Esophagus muscularis mucosa (tissue), 4 donors: ENCODE results near the gene COL11A2. TPM values are rescaled to one million over a fixed set of nuclear protein-coding genes. Genes with fewer than 3 reads are reported as not detected.
A peak's percentile ranks its signal among the peaks of the same experiment; 100 is the strongest.

ENCODE experiments used
- DNase-seq: peaks from one replicate; pipeline ENCODE4 v3.0.0-alpha.2; 2017; ENCODE audit errors: extremely low spot score
- H3K27ac ChIP-seq, 4 donors: fragments of 200-600 bp; sonication (generic); replicated peaks in 1 of 4; 1 replicate in 3 of 4; 2 replicates in 1 of 4; pipeline ENCODE4 v1.5.1; 2016 to 2019; ENCODE audit warnings: mild to moderate bottlenecking in 1 of 4
- H3K27me3 ChIP-seq, 4 donors: fragments of 200-600 bp; sonication (generic); one replicate each; pipeline versions ENCODE4 v1.5.1 to v1.6.0; 2016 to 2019
- H3K36me3 ChIP-seq, 4 donors: fragments of 200-600 bp; sonication (generic); one replicate each; pipeline ENCODE4 v1.5.1; 2016 to 2019
- H3K4me1 ChIP-seq, 4 donors: fragments of 200-600 bp; sonication (generic); one replicate each; pipeline ENCODE4 v1.5.1; 2016 to 2019
- H3K4me3 ChIP-seq, 4 donors: fragments of 200-600 bp; sonication (generic); 1 replicate in 2 of 4; 2 replicates in 2 of 4; pipeline ENCODE4 v1.5.1; 2016 to 2019; ENCODE audit warnings: mild to moderate bottlenecking in 4 of 4, moderate library complexity in 1 of 4
- H3K9me3 ChIP-seq, 4 donors: fragments of 200-600 bp; sonication (generic); 1 replicate in 3 of 4; 2 replicates in 1 of 4; pipeline ENCODE4 v1.5.1; 2016 to 2019
- EP300 ChIP-seq: sonication (generic); formaldehyde crosslinking; IDR thresholded peaks from one replicate; pipeline ENCODE4 v1.6.1; 2017; ENCODE audit warnings: antibody characterized with exemption
- POLR2A ChIP-seq: fragments of 450-650 bp; IDR thresholded peaks from one replicate; pipeline ENCODE4 v1.6.1; 2017; ENCODE audit warnings: antibody characterized with exemption, moderate library complexity, mild to moderate bottlenecking, low read depth
- POLR2AphosphoS5 ChIP-seq, 2 donors: sonication (generic); formaldehyde crosslinking; IDR thresholded peaks; one replicate each; pipeline ENCODE4 v1.6.1; 2017; ENCODE audit warnings: antibody characterized with exemption in 2 of 2
- WGBS: methylation state at CpG from one replicate; pipeline ENCODE4 v1.1.5; 2018; 5-methylcytosine and 5-hydroxymethylcytosine counted together
- intact Hi-C: fragments of 100-400 bp; cut with DNase I; formaldehyde crosslinking; loops from one replicate; pipeline ENCODE4 v1.15.1; 2023
- total RNA-seq, 4 donors: library from RNA; depleted of rRNA; stranded (reverse); fragments of >200 nt; gene quantifications; one replicate each; pipeline versions ENCODE4 v1.1.0 to v1.2.1, GENCODE V29; 2016
- TF ChIP-seq, protein P1 (sequence below), 3 experiments: fragments of 200-600 bp in 2 of 3; fragments of 450-650 bp in 1 of 3; sonication (generic) in 2 of 3; IDR thresholded peaks; one replicate each; pipeline ENCODE4 v1.5.1; 2017 to 2019; ENCODE audit warnings: antibody characterized with exemption in 3 of 3, mild to moderate bottlenecking in 2 of 3, moderate library complexity in 1 of 3

COL11A2 gene
- total RNA-seq, 4 donors from 2014 or later = 0.17 to 1.1 (median 0.19) TPM; not detected in 1

DNA sequence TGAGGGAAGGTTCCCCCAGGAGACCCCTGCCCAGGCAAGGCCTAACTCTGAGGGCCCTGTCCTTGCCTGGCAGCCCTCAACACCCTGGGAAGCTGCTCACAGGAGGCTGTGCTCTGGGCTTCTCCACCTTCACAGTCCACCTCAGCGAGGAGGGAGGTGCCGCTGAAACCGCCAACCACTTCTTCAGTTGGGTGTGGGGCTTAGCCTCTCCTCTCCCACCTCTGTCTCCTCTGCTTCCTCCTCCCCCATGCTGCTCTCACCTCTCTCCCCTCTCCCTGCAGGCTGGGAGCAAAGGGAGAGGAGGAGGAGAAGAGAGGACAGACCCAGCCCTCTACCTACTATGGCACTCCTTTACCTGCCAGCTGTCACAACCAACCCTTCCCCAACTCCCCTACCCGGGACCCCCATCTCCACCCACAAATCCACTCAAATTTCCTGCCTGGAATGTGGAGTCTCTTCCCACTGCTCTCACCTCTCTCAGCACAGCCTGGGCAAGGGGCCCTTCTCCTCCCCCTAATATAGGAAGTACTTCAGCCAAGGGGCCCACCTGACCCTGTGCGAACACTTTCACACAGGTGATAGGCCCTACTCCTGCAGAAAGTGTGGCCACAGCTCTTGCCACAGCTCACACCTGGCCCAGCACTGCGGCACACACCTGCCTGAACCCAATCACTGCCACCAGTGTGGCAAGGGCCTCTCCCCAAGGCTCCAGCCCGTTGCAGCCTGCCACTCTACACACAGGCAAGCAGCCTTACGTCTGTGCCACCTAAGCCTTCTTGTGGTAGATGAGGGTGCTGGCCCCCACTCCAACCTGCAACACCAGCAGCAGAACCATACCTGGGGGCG lies 23.2 kb upstream of the COL11A2 start:
- 87% methylated on average over 6 of the region's 9 CpGs for WGBS
- peaks cover 6 to 30% (median 20%) of the 10 kb centered on the region in 4 donors for H3K4me1 ChIP-seq
- intact Hi-C loops = no loop called here
- TF ChIP-seq, protein P1, sequence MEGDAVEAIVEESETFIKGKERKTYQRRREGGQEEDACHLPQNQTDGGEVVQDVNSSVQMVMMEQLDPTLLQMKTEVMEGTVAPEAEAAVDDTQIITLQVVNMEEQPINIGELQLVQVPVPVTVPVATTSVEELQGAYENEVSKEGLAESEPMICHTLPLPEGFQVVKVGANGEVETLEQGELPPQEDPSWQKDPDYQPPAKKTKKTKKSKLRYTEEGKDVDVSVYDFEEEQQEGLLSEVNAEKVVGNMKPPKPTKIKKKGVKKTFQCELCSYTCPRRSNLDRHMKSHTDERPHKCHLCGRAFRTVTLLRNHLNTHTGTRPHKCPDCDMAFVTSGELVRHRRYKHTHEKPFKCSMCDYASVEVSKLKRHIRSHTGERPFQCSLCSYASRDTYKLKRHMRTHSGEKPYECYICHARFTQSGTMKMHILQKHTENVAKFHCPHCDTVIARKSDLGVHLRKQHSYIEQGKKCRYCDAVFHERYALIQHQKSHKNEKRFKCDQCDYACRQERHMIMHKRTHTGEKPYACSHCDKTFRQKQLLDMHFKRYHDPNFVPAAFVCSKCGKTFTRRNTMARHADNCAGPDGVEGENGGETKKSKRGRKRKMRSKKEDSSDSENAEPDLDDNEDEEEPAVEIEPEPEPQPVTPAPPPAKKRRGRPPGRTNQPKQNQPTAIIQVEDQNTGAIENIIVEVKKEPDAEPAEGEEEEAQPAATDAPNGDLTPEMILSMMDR (IDR thresholded peaks at IDR 0.05) = no peak
- no peak for TF ChIP-seq POLR2AphosphoS5 (IDR thresholded peaks at IDR 0.05)
- no peak for TF ChIP-seq EP300
- no peak for TF ChIP-seq POLR2A
- DNase-seq = no peak
- peaks cover 0 to 16% (median 15%) of the 10 kb centered on the region in 4 donors for H3K36me3 ChIP-seq
- H3K27ac ChIP-seq = no peak overlapping the region
- peaks cover 0 to 5% (median 0%) of the 10 kb centered on the region in 4 donors for H3K27me3 ChIP-seq
- no peak overlapping the region for H3K4me3 ChIP-seq
- H3K9me3 ChIP-seq = no peaks in the 10 kb centered on the region

- peaks cover 0 to 1% (median 0%) of the 10 kb centered on the region in 4 donors for H3K27me3 ChIP-seq
- H3K9me3 ChIP-seq = no peaks in the 10 kb centered on the region
- H3K4me3 ChIP-seq = peak overlapping the region; percentile 53 to 60 (median 56)
- no peak for DNase-seq
- H3K4me1 ChIP-seq = peaks cover 9 to 38% (median 24%) of the 10 kb centered on the region in 4 donors
- H3K27ac ChIP-seq = peak overlapping the region in 3 of 4 donors; percentile 26 to 48 (median 34)
- TF ChIP-seq POLR2AphosphoS5 (IDR thresholded peaks at IDR 0.05) (no peak), POLR2A (no peak), EP300 (no peak)
- TF ChIP-seq, protein P1 (IDR thresholded peaks at IDR 0.05) = no peak
- WGBS = 19% methylated on average over 9 of the region's 9 CpGs
- peaks cover 0 to 28% (median 26%) of the 10 kb centered on the region in 4 donors for H3K36me3 ChIP-seq
- intact Hi-C loops = loop anchor here (5.0 kb wide), 1 partner anchor 53 kb away; no protein-coding TSS in a partner anchor
These were observed 21.7 kb upstream of the COL11A2 start for GRCh38 chr6:33213989-33214335.

DNA sequence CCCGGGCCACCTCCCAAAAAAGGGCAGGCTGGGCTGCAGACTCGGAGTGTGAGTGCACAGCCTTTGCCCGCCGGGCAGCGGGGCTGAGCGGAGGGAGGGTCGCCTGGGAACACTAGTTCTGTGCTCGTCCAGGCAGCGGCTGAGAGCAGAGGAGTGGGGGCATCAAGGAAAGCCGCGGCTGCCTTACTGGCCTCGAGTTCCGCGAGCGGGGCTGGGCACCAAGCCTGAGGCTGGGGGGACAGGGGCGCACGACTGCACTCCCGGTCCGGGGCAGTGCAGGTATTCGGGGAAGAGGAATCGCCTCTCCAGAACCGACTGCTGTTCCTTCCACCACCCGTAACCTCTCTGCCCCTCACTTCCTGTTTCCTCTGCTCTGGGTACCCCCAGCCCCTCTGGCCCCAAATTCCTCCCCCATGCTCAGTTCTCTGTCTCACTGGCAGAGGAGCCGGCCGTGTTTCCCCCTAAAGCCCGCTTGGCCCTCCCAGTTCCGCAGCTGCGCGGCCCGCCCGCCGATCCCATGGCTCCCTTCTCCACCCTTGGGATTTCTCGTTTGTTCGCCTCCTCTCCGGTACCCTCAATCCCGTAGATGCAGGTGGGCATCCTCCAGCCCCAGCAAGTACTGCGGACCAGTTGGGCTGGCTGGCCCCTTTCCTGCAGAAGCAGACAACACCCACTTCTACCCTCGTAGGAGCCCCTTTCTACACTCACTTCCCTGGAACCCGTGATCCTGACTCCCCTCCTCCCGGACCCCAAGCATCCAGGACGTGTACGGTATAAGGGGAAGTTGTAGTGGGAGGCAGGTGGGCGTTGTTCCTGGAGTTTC lies 21.1 kb upstream of the COL11A2 start:
- WGBS = 3% methylated on average over 38 of the region's 43 CpGs
- H3K4me3 ChIP-seq = peak overlapping the region; percentile 53 to 60 (median 56)
- no peaks in the 10 kb centered on the region for H3K27me3 ChIP-seq
- H3K9me3 ChIP-seq = no peaks in the 10 kb centered on the region
- intact Hi-C loops = loop anchor here (5.0 kb wide), 1 partner anchor 54 kb away; no protein-coding TSS in a partner anchor
- peaks cover 12 to 42% (median 27%) of the 10 kb centered on the region in 4 donors for H3K4me1 ChIP-seq
- H3K36me3 ChIP-seq = peaks cover 0 to 28% (median 26%) of the 10 kb centered on the region in 4 donors
- DNase-seq = no peak
- no peak for TF ChIP-seq EP300
- TF ChIP-seq, protein P1 (IDR thresholded peaks at IDR 0.05) = no peak
- TF ChIP-seq POLR2AphosphoS5 (IDR thresholded peaks at IDR 0.05) = peak in 1 of 2 donors; percentile 43
- peak overlapping the region in 3 of 4 donors; percentile 26 to 48 (median 34) for H3K27ac ChIP-seq

GRCh38 chr6:33212857-33213165 lies 20.5 kb upstream of the COL11A2 start:
- Histone ChIP-seq H3K4me3 (peak overlapping the region; percentile 53 to 60 (median 56)), H3K4me1 (peaks cover 12 to 43% (median 28%) of the 10 kb centered on the region in 4 donors), H3K27ac (peak overlapping the region in 2 of 4 donors; percentile 34 to 48), H3K36me3 (peaks cover 0 to 28% (median 26%) of the 10 kb centered on the region in 4 donors), H3K9me3 (no peaks in the 10 kb centered on the region), H3K27me3 (no peaks in the 10 kb centered on the region)
- no peak for DNase-seq
- TF ChIP-seq EP300 = no peak
- no peak for TF ChIP-seq POLR2AphosphoS5 (IDR thresholded peaks at IDR 0.05)
- no peak for TF ChIP-seq POLR2A
- TF ChIP-seq, protein P1 (IDR thresholded peaks at IDR 0.05) = no peak
- intact Hi-C loops = loop anchor here (5.0 kb wide), 1 partner anchor 54 kb away; no protein-coding TSS in a partner anchor
- WGBS = 9% methylated on average over 6 of the region's 6 CpGs
